ENCODE results near the gene IFT22. TPM values are rescaled to one million over a fixed set of nuclear protein-coding genes. Genes with fewer than 3 reads are reported as not detected.
"Not testable (repeated sequence)": the region's sequence is repeated elsewhere in the genome, so short reads cannot be mapped to it uniquely, and the experiment has no call there.

IFT22 gene
- total RNA-seq = 19.2 TPM

DNA sequence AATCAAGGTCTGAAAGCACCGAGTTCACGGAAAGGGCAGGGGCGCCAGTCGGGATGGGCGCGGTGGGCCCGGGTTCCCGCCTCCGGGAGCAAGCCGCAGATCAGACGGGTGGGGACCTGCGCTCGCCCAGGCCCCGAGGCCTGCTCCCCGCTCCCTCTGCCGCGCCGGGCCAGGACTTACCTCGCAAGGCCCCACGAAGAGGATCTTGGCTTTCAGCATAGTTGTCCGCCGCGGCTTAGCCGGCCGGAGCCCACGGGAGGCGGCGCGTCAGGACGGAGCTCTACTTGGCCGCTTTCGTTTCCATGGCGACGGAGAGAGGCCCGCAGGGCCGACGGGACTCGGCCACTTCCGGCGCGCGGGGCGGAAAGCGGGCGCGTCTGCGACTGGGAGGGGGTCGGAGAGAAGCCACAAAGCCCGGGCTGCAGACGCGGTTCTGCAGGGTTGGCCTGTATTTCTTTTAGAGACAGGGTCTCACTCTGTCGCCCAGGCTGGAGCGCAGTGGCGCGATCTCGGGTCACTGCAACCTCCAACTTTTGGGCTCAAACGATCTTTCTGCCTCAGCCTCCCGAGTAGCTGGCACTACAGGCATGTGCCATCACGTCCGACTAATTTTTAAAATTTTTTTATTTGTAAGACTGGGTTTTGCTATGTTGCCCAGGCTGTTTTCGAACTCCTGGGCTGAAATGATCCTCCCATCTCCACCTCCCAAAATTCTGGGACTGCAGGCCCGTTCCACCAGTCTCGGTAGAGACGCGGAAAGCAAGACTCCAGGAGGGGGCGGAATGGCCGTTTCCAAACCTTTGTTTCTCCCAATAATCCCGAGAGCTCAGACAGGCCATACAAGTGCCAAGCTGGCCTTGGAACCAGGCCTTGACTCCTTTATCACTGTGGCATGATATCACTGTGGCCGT is at the start of gene IFT22:
Gene IFT22 (minus strand): TSS at position 322 of the 911 bp plus-strand sequence. CDS start 103 bp downstream, at position 219.
- DNase-seq = peak; percentile 98

DNA sequence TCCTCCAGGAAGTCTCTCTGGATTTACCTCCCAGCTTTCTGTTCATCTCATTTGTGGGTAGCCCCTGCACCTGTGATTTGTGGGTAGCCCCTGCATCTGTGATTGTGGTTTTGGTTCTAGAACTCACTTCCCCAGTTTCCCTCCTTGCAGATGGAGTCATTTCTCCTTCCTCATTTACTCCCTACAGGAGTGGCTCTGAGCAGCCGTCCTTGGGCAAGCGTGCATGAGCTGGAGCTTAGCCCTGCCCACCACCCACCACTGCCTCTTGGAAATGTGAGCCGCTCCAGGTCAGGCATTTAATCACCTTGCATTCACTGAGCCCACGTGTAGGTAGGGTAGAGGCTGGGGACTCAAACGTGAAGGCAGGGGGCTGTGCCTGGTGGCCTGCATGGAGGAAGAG is 49.2 kb upstream of the IFT22 start:
- DNase-seq = no peak

- no peak for DNase-seq
Measured at GRCh38 chr7:101368422-101369165, 47.0 kb upstream of the IFT22 start.

DNA sequence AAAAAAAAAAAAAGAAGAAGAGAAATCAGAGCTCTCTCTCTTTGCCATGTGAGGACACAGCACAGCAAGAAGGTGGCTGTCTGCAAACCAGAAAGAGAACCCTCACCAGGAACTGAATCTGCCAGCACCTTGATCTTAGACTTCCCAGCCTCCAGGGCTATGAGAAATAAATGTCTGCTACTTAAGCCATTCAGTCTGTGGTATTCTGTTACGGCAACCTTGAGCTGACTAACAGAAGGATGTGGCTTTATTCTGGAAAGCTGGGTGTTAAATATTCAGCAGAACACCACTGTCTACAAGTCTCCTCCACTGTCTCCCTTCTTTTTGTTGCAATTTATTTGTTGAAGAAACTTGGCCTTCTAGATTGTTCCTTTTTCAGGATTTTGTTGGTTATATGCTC is 46.1 kb upstream of the IFT22 start:
- DNase-seq = no peak

DNA sequence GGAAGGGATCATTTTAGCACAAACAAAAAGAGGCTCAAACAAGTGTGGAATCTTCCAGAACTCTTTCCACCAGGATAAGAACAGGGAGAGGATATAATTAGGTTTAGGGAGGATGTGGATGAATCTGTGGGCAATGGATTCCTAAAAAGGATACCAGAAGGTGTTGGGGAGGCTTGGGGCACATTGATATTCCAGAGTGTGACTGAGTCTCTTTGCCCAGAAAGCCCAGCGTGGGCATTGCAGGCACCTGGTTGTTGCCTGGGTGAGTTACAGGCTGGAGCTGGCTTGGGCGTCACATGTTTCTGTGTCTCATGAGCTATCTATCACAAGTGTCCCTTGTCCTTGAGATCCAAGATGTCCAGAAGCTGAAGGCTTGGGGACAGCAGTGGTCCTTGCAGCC is 44.3 kb upstream of the IFT22 start:
- no peak for DNase-seq

DNA sequence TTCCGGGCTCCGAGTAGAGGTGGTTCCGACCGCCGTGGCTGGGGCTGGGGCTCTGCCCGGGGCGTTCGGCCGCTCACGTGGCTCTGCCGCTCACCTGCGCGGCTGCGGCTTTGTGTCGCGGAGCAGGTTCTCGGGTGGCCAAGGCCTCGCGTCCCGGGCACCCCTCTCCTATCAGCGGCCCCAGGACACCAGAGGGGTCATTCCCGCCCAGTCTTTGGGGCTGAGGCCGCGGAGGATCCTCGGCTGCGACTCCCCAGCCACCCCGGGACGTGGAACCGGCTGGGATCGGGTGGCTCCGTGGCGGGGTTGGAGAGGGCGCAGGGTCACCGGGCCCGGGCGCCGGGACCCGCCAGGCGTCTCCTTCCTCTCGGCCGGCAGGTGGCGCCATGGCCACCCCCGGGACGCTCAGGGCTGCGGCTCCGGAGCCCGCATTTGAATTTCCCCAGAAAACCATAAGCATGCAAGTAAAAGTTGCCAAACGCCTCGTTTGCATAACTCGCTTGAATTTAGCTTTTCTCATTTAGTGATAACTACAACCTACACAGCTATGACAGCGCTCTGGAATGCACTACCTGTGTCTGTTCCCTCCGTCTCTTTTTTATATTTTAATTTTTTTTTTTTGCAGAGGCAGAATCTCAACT is 42.2 kb upstream of the IFT22 start:
- peak; percentile 90 for DNase-seq

DNA sequence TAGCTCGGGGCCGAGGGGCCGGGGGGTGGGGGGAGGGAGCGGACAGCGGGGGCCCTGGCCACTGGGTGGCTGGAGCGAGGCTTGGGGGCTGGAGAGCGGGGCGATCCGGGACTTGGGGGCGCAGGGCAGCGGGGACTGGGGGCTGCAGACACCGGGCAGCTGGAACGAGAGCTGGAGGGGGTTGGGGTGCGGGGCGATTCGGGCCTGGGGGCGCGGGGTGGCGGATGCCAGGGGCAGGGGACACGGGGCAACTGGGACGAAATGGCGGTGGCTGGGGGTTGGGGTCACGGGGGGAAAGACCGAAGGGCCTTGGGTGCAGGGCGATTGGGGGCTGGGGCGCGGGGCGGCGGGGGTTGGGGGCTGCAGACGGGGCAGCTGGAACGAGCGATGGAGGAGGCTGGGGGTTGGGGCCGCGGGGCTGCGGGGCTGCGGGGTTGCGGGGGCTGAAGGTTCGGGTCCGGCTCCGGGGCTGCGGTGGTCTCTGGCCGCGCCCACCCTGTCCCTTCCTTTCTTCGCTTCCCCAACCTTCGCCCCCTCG is 41.7 kb upstream of the IFT22 start:
- no peak for DNase-seq

- DNase-seq = peak; percentile 52
Measured at GRCh38 chr7:101362334-101363195, 41.0 kb upstream of the IFT22 start, which contains the start of gene COL26A1. Gene COL26A1 (plus strand): TSS chr7:101362875. CDS start chr7:101363033, 158 bp downstream.

- no peak for DNase-seq
Measured at GRCh38 chr7:101357433-101357832, 35.8 kb upstream of the IFT22 start.

DNA sequence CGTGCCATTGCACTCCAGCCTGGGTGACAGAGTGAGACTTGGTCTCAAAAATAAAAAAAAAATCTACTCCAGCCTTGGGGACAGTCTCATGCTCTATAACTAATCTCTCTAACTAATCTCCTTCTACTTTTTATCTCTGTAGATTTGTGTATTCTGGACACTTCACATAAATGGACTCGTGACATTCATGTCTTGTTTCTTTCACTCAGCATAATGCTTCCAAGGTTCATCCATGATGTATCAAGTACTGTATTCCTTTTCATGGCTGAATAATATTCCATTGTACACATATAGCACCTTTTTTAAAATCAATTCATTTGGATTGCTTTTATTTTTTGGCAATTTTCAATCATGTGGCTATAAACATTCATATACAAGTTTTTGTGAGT is 31.3 kb upstream of the IFT22 start:
- no peak for DNase-seq

DNA sequence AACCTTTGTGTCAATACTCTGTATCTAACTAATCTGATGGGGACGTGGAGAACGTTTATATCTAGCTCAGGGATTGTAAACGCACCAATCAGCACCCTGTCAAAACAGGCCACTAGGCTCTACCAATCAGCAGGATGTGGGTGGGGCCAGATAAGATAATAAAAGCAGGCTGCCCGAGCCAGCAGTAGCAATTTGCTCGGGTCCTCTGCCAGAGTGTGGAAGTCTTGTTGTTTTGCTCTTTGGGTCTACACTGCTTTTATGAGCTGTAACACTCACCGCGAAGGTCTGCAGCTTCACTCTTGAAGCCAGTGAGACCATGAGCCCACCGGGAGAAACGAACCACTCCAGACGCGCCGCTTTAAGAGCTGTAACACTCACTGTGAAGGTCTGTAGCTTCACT is 27.7 kb upstream of the IFT22 start:
- DNase-seq = not testable (repeated sequence)

- DNase-seq = not testable (repeated sequence)
Measured at GRCh38 chr7:101348456-101349067, 26.9 kb upstream of the IFT22 start.

- DNase-seq = no peak
Measured at GRCh38 chr7:101347477-101347876, 25.9 kb upstream of the IFT22 start.

DNA sequence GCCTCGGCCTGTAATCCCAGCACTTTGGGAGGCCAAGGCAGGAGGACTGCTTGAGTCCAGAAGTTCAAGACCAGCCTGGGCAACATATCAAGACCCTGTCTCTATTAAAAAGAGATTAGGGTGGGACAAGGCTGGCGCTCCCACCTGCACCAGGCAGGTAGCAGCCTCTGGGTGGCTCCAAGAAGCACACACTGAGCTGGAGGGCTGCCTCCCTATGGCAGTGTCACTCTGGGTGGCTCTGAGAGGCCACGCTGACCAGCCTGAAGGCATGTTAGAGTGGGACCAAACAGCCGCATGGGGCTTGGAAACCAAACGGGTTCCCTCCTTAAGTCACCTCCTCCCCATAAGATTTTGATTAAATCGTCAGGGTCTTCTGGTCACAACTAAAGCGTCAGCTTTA is 21.3 kb upstream of the IFT22 start:
- no peak for DNase-seq

DNA sequence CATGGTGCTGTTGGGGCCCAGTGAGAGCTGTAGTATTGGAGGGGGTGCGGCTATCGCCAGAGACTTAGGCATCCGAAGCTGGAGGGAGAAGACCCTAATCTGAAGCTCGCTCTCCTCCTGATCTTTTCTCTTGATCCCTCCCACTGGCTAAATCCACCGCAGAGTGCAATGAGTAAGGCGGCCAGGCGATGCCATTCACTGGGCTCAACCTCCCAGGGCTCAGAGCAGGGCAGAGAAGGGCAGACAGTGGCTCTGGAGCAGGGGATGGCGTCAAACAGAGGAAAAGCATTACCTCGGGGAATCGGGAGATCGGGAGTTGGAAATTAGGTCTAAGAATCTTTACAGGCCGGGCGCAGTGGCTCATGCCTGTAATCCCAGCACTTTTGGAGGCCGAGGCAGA is 18.8 kb upstream of the IFT22 start:
- no peak for DNase-seq

- DNase-seq = no peak
Measured at GRCh38 chr7:101333912-101334311, 12.3 kb upstream of the IFT22 start.

GRCh38 chr7:101332026-101332425 is 10.4 kb upstream of the IFT22 start:
- DNase-seq = no peak

GRCh38 chr7:101330011-101330484 is 8.4 kb upstream of the IFT22 start:
- DNase-seq = no peak

GRCh38 chr7:101328159-101328558 is 6.5 kb upstream of the IFT22 start:
- DNase-seq = no peak

GRCh38 chr7:101319401-101319800 is 2.2 kb downstream of the IFT22 start:
- no peak for DNase-seq

GRCh38 chr7:101315336-101315735 is 6.3 kb downstream of the IFT22 start:
- peak; percentile 62 for DNase-seq

Measured in tongue (tissue), 2 donors.